HG02588 (cell line): ENCODE data around the gene MZT2B.
"Not testable (repeated sequence)": the region's sequence is repeated elsewhere in the genome, so short reads cannot be mapped to it uniquely, and the experiment has no call there.

Experiments
- ATAC-seq: cut with Tn5 transposase; IDR thresholded peaks from one replicate; pipeline ENCODE4 v1.9.1; 2021; ENCODE audit warnings: mild to moderate bottlenecking, moderate library complexity; ENCODE audit not compliant: unreplicated experiment

MZT2B gene

GRCh38 chr2:130202518-130202917 is 20.5 kb downstream of the MZT2B start:
- not testable (repeated sequence) for ATAC-seq

GRCh38 chr2:130203150-130203549 is 21.1 kb downstream of the MZT2B start:
- ATAC-seq = not testable (repeated sequence)

- not testable (repeated sequence) for ATAC-seq
Measured at GRCh38 chr2:130207051-130207450, 25.0 kb downstream of the MZT2B start.

- ATAC-seq = not testable (repeated sequence)
Measured at GRCh38 chr2:130219147-130219546, 37.1 kb downstream of the MZT2B start.

GRCh38 chr2:130220505-130220904 is 38.4 kb downstream of the MZT2B start:
- not testable (repeated sequence) for ATAC-seq

- peak; percentile 92 for ATAC-seq
Measured at GRCh38 chr2:130222523-130222922, 40.5 kb downstream of the MZT2B start.

GRCh38 chr2:130228005-130228404 is 45.9 kb downstream of the MZT2B start:
- not testable (repeated sequence) for ATAC-seq

GRCh38 chr2:130228467-130229160 is 46.6 kb downstream of the MZT2B start:
- ATAC-seq = not testable (repeated sequence)

- not testable (repeated sequence) for ATAC-seq
Measured at GRCh38 chr2:130229161-130229510, 47.1 kb downstream of the MZT2B start.

GRCh38 chr2:130230376-130230775 is 48.3 kb downstream of the MZT2B start:
- not testable (repeated sequence) for ATAC-seq

GRCh38 chr2:130230907-130231306 is 48.8 kb downstream of the MZT2B start:
- ATAC-seq = not testable (repeated sequence)

- no peak for ATAC-seq
Measured at GRCh38 chr2:130231656-130232055, 49.6 kb downstream of the MZT2B start.

GRCh38 chr2:130233066-130233465 is 51.0 kb downstream of the MZT2B start:
- not testable (repeated sequence) for ATAC-seq

GRCh38 chr2:130239581-130239980 is 57.5 kb downstream of the MZT2B start:
- not testable (repeated sequence) for ATAC-seq
